Measurements from ENCODE around the gene FAM180A. TPM values are rescaled to one million over a fixed set of nuclear protein-coding genes. Genes with fewer than 3 reads are reported as not detected.
A peak's percentile ranks its signal among the peaks of the same experiment; 100 is the strongest.

FAM180A gene
- polyA plus RNA-seq, 1 of the 3 experiments (the other 2 are of a cell fraction) = 0.08 TPM

GRCh38 chr7:135771961-135772638, 23.5 kb upstream of the FAM180A start:
- CTCF ChIA-PET = interaction anchor here (0.6 to 1.6 kb wide), 4 partner anchors 61 to 238 kb away, joined by 3 read pairs; no protein-coding TSS in a partner anchor

GRCh38 chr7:135771051-135771450, 22.4 kb upstream of the FAM180A start:
- CTCF ChIA-PET = interaction anchor here (1.1 to 2.0 kb wide), 3 partner anchors 30 to 239 kb away, joined by 3 to 8 read pairs (median 3); no protein-coding TSS in a partner anchor
- no peaks in the 10 kb centered on the region for H3K9me3 ChIP-seq
- no peak overlapping the region for H3K4me2 ChIP-seq
- no peaks in the 10 kb centered on the region for H3K36me3 ChIP-seq (replicated peaks in 1 of 2; ENCODE audit: control insufficient read depth in 1 of 2, insufficient read depth in 2 of 2, low read length in 1 of 2)
- no peaks in the 10 kb centered on the region for H3K27me3 ChIP-seq (ENCODE audit: insufficient read depth)
- POLR2A ChIA-PET = no interaction called here
- no peaks in the 10 kb centered on the region for H3K79me2 ChIP-seq (ENCODE audit: insufficient read depth)
- no peak for DNase-seq
- TF ChIP-seq GATA2 (CRISPR knock-in tag; IDR thresholded peaks at IDR 0.05) = no peak
- TF ChIP-seq JUND (IDR thresholded peaks at IDR 0.05) = no peak
- no peak for TF ChIP-seq MEF2A (IDR thresholded peaks at IDR 0.05; ENCODE audit: borderline replicate concordance, low read depth)
- no peak for TF ChIP-seq POLR2AphosphoS5 (IDR thresholded peaks at IDR 0.05; ENCODE audit: low read depth, low read length)
- no peak for TF ChIP-seq CHD2 (IDR thresholded peaks at IDR 0.05; ENCODE audit: low read length, partially characterized antibody)
- no peak for TF ChIP-seq EZH2phosphoT487 (IDR thresholded peaks at IDR 0.05; ENCODE audit: borderline replicate concordance, low read depth)
- TF ChIP-seq RXRA (IDR thresholded peaks at IDR 0.05; ENCODE audit: borderline replicate concordance, low read depth) = no peak
- no peak for TF ChIP-seq YY1 (IDR thresholded peaks at IDR 0.05; ENCODE audit: low read depth)
- no peak for TF ChIP-seq TAF1 (IDR thresholded peaks at IDR 0.05; ENCODE audit: borderline replicate concordance, low read depth, low read length)
- no peak for TF ChIP-seq RFX5 (IDR thresholded peaks at IDR 0.05; ENCODE audit: low read length)
- TF ChIP-seq TCF12 (IDR thresholded peaks at IDR 0.05) = no peak
- TF ChIP-seq, protein P1, sequence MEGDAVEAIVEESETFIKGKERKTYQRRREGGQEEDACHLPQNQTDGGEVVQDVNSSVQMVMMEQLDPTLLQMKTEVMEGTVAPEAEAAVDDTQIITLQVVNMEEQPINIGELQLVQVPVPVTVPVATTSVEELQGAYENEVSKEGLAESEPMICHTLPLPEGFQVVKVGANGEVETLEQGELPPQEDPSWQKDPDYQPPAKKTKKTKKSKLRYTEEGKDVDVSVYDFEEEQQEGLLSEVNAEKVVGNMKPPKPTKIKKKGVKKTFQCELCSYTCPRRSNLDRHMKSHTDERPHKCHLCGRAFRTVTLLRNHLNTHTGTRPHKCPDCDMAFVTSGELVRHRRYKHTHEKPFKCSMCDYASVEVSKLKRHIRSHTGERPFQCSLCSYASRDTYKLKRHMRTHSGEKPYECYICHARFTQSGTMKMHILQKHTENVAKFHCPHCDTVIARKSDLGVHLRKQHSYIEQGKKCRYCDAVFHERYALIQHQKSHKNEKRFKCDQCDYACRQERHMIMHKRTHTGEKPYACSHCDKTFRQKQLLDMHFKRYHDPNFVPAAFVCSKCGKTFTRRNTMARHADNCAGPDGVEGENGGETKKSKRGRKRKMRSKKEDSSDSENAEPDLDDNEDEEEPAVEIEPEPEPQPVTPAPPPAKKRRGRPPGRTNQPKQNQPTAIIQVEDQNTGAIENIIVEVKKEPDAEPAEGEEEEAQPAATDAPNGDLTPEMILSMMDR (IDR thresholded peaks at IDR 0.05) = no peak
- no peak for TF ChIP-seq FOXJ3 (CRISPR knock-in tag; IDR thresholded peaks at IDR 0.05)
- TF ChIP-seq FOSL2 (IDR thresholded peaks at IDR 0.05; ENCODE audit: borderline replicate concordance, low read depth) = no peak
- no peak for TF ChIP-seq MAX (IDR thresholded peaks at IDR 0.05; ENCODE audit: low read depth)
- no peaks in the 10 kb centered on the region for H4K20me1 ChIP-seq (ENCODE audit: insufficient read depth)
- no peak overlapping the region for H2AFZ ChIP-seq (ENCODE audit: low read depth)
- H3K9ac ChIP-seq = no peak overlapping the region
- no peak overlapping the region for H3K27ac ChIP-seq (ENCODE audit: low read depth in 2 of 2, low read length in 1 of 2)
- WGBS (ENCODE audit: low lambda C conversion rate) = 75% methylated on average over 1 of the region's 1 CpG
- no peaks in the 10 kb centered on the region for H3F3A ChIP-seq (replicated peaks; ENCODE audit: insufficient read depth)
- no peaks in the 10 kb centered on the region for H3K9me2 ChIP-seq
- H3K4me1 ChIP-seq (ENCODE audit: control insufficient read depth in 1 of 2, insufficient read depth in 2 of 2, low read depth in 1 of 2, low read length in 1 of 2) = peaks cover 0 to 18% of the 10 kb centered on the region in 2 experiments; a peak in 1 of 4 replicates
- no peak overlapping the region for H3K4me3 ChIP-seq (ENCODE audit: low read depth in 2 of 2, low read length in 1 of 2)

More at GRCh38 chr7:135771961-135772638, 23.5 kb upstream of the FAM180A start:
- Histone ChIP-seq H3K4me1 (ENCODE audit: control insufficient read depth in 1 of 2, insufficient read depth in 2 of 2, low read depth in 1 of 2, low read length in 1 of 2) (peaks cover 0 to 18% of the 10 kb centered on the region in 2 experiments; a peak in 1 of 4 replicates), H3K9me2 (no peaks in the 10 kb centered on the region), H3K27ac (ENCODE audit: low read depth in 2 of 2, low read length in 1 of 2) (no peak overlapping the region), H3K36me3 (replicated peaks in 1 of 2; ENCODE audit: control insufficient read depth in 1 of 2, insufficient read depth in 2 of 2, low read length in 1 of 2) (no peaks in the 10 kb centered on the region), H3K9me3 (no peaks in the 10 kb centered on the region; the same call in 1 of the 2 replicates), H2AFZ (ENCODE audit: low read depth) (no peak overlapping the region), H4K20me1 (ENCODE audit: insufficient read depth) (no peaks in the 10 kb centered on the region), H3F3A (replicated peaks; ENCODE audit: insufficient read depth) (no peaks in the 10 kb centered on the region), H3K9ac (no peak overlapping the region), H3K4me2 (no peak overlapping the region), H3K79me2 (ENCODE audit: insufficient read depth) (no peaks in the 10 kb centered on the region), H3K27me3 (ENCODE audit: insufficient read depth) (no peaks in the 10 kb centered on the region), H3K4me3 (ENCODE audit: low read depth in 2 of 2, low read length in 1 of 2) (no peak overlapping the region)
- POLR2A ChIA-PET = no interaction called here
- TF ChIP-seq SMC3 (IDR thresholded peaks at IDR 0.05; ENCODE audit: low read depth, low read length) = no peak
- peak; percentile 55 for TF ChIP-seq TCF12 (IDR thresholded peaks at IDR 0.05)
- WGBS (ENCODE audit: low lambda C conversion rate) = 71% methylated on average over 4 of the region's 4 CpGs
- no peak for DNase-seq
